Measurements from ENCODE around the gene TNN.

- TF ChIP-seq POLR2A (IDR thresholded peaks at IDR 0.05): no peak
- no peak for TF ChIP-seq CTCF (IDR thresholded peaks at IDR 0.05)
Measured at GRCh38 chr1:175124861-175125260, 57.2 kb downstream of the TNN start.
